ENCODE data around the gene B3GNT5.

The B3GNT5 gene

GRCh38 chr3:183267140-183267539 is 14.1 kb downstream of the B3GNT5 start:
- DNase-seq: no peak

- no peak for DNase-seq
Observed at GRCh38 chr3:183268366-183268765, 15.3 kb downstream of the B3GNT5 start.

DNA sequence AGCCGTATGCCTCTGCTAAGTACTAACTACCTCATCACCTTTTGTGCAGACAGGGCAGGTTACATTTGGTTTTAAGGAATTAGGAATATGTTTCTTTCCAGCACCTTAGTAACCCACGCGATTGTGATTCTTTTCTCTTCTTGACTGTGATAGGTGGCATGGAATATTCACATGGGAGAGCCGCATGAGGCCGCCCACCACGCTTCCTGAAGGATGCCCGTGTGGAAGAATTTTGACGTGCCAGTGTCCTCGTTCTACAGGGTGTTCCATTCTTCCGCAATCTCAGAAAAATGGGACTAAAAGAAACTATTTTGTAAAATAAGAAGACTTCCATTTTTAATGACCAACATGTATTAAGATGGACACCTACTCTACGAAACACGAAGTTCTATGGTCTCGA is 16.3 kb downstream of the B3GNT5 start:
- DNase-seq: no peak

GRCh38 chr3:183270344-183270743 is 17.3 kb downstream of the B3GNT5 start:
- no peak for DNase-seq

DNA sequence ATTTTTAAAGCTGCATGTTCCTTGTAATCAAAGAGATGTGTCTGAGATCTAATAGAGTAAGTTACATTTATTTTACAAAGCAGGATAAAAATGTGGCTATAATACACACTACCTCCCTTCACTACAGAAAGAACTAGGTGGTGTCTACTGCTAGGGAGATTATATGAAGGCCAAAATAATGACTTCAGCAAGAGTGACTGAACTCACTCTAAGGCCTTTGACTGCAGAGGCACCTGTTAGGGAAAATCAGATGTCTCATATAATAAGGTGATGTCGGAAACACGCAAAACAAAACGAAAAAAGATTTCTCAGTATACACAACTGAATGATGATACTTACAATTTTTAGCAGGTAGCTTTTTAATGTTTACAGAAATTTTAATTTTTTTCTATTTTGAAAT is 19.1 kb downstream of the B3GNT5 start:
- no peak for DNase-seq

DNA sequence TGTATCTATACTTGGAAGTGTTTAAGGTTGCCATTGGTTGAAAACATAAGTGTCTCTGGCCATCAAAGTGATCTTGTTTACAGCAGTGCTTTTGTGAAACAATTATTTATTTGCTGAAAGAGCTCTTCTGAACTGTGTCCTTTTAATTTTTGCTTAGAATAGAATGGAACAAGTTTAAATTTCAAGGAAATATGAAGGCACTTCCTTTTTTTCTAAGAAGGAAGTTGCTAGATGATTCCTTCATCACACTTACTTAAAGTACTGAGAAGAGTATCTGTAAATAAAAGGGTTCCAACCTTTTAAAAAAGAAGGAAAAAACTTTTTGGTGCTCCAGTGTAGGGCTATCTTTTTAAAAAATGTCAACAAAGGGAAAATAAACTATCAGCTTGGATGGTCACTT is 19.7 kb downstream of the B3GNT5 start:
- no peak for DNase-seq

DNA sequence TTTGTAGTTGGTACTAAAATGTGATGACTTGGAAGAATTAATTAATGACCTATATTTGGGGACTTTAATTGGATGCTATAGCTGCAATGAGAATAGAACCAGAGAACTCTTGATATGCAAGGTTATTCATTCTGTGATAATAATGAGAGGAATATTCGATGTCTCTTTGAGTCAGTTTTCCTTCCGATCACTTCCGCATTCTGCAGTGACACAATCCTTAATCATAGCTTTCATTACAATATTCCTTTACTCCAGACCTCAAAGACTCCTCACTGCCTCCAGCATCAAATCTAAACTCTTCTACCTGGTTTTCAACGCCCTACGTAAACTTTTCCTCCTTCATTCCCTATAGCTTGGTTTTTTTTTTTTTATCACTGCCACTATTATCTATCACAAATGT is 21.6 kb downstream of the B3GNT5 start:
- no peak for DNase-seq

- no peak for DNase-seq
Observed at GRCh38 chr3:183275418-183275817, 22.4 kb downstream of the B3GNT5 start.

- no peak for DNase-seq
Observed at GRCh38 chr3:183275937-183276336, 22.9 kb downstream of the B3GNT5 start.

DNA sequence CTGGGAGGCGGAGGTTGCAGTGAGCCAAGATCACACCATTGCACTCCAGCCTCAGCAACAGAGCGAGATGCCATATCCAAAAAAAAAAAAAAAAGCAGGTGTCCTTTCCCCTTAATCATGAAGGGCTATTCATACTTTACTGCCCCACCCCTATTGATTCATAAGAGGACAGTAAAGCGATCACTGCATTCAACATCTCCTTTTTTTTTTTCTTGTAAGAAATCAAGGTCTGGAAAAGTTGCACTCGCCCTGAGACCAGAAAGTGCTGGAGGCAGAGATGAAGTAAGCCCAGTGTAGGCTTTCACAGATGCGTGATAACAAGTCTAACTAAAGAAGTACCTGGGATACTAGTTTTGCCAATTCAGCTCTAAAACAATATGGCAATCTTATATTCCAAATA is 24.2 kb downstream of the B3GNT5 start:
- no peak for DNase-seq

GRCh38 chr3:183278479-183279088 is 25.5 kb downstream of the B3GNT5 start:
- no peak for DNase-seq

DNA sequence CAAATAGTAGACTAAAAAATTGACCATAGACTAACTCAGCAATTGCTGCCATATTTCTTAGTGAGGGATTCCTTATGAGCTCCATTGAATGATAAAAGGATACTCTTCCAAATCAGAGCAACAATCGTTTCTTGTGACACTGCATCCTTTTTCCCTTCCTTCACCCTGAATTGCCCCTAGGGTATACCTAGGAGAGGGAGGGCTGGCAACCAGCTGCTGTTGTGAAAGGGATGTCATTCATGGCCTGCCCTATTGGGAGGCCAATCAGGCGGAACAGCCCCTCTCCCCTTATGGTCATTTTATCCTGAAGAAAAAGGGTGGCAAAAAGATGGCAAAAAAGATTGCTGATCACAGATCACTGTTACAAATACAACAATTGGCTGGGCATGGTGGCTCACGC is 26.3 kb downstream of the B3GNT5 start:
- DNase-seq: no peak

DNA sequence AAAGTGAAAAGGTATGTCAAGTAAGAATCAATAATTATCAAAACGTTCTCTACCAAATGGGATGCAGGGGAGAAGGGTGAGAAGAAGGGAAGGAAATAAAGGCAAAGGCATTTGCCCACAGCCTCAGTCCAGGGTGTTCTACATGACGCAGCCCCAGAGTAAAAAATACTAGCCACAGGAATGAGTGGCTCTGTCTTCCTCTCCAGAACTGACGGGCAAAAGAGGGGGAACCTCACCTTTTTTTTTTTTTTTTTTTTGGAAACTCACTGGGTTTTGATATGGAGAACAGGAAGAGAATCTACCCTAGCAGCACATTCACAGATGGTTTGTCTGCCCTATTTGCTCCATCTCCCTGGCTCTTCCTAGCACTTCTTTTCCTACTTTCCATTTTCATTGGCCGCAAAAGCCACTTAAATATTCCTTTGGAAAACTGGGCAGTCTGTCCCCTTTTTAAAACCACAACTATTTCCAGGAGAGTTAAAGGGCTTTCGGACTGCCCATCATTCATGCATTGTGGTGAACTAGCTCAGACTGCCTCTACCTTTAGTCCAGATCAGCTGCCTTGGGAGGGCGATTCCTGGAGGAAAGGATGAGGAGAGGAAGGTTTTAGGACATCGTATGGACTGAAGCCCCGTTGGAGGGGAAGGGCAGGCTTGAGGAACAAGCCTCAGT is 28.2 kb downstream of the B3GNT5 start:
- no peak for DNase-seq

DNA sequence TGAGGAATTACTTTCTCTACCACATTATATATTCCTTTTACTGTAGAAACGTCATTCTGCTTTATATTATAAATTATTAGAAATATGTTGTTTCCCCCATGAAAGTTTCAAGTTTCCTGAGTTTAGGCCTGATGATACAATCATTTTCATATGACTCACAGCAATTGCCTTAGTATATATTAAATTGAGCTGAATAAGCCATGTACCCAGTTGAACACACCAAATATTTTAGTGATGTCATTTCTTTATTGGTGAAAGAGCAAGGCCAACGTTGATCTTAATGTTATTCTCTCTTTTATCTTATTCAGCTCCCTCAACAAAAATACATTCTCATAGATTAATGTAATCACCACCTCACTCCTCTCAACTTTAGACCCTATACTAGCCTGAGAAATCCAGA is 30.8 kb downstream of the B3GNT5 start:
- no peak for DNase-seq

GRCh38 chr3:183284570-183284969 is 31.5 kb downstream of the B3GNT5 start:
- no peak for DNase-seq

DNA sequence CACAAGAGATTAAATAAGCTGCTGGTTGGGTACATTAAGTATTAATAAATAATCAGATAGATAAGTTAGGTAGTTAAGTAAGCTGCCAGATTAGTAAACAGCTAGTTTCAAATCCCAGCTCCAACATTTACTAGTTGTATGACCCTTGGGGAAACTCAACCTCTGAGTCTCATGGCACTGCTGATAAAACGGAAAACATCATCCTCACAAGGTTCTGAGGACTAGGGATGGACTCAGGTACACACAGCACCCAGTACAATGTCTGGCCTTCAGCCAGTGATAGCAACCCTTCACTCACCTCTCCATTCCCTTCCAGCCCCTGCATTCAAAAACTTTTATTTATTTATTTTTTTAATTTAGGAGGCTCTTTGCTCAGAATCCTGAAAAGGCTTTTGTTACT is 32.3 kb downstream of the B3GNT5 start:
- DNase-seq: no peak

DNA sequence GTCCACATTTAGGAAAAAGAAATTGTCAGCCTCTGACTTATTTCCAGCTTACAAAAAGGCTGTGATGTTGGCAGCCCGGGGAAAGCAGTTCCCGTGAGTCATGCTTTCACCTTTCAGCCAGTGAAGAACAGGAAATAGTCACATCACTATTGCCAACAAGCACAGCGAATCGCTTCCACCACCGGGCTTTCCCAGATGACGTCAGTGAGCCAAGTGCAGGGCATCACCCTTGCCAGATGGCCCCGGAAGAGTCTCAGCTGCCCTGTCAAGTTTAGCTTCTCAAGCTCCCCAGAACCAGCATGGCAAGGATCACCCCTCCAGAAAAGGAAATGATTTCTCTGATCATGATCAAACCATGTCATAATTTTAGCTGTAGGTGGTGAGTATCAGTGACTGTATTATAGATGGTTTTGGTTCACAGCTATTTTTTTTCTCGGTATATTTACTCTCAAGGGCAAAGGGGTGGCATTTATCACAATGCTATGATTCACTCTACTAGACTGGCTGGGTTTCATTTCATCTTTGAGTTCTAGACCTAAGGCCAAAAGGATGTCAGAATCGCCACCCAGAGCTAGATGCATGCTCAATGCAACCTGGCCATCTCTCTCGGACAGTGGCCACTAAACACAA is 32.9 kb downstream of the B3GNT5 start:
- DNase-seq: peak; percentile 14

- DNase-seq: no peak
Observed at GRCh38 chr3:183287301-183287971, 34.4 kb downstream of the B3GNT5 start.

- DNase-seq: no peak
Observed at GRCh38 chr3:183288117-183288516, 35.1 kb downstream of the B3GNT5 start.

DNA sequence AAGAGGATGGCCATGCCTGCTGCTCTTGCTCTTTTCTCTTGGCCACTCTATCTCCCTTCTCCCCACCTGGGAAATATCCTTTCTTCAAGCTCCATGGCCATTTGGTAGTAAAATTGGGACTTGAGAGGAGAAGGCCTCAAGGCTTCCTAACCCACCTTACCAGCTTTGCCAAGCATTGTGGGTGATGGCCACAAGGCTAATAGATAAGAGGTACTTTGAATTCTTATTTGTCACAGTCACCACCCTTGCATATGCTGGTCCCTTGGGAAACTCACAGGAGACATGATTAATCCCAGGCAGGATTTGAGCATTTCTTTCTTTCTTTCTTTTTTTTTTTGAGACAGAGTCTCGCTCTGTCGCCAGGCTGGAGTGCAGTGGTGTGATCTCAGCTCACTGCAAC is 37.2 kb downstream of the B3GNT5 start:
- no peak for DNase-seq

GRCh38 chr3:183291497-183292031 is 38.5 kb downstream of the B3GNT5 start:
- DNase-seq: no peak

GRCh38 chr3:183293966-183294365 is 40.9 kb downstream of the B3GNT5 start:
- DNase-seq: no peak

DNA sequence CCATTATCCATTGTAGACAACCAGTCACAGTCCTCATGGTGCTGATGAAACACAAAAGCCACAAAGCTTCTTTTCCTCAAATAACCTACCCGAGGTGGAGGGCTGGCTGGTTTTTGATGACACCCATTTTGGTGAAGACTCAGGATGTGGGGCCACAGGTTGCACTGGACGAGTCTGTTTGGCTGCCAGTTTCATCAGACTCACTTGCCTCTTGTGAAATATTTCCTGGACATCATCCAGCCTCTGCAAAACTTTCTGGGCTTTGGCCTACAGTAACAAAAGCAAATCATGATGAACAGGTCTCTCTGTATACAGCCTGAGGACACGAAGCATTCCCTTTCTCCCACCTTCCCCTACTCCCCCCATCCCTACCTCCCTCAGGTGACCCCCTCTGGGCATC is 42.2 kb downstream of the B3GNT5 start:
- no peak for DNase-seq

DNA sequence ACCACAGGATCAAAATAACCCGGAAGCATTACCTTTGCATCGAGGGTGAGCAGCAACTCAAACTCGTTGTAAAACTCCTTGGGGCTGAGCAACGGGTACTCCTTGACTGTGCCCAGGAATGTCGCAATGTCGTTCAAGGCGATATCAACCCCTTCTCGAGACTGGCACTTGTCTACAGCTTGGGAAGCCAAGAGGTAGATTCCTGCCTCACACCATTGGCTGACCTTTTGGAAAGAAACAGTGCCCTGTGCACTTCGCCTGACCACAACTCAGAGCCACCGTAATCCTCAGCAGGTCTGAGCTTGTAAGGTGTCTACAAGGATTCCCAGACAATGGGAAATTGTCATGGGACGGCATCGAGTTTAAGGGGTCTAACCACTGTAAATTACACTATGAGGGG is 43.9 kb downstream of the B3GNT5 start:
- no peak for DNase-seq

Measured in NCI-H1092 (cell line).